GM23248 (cell line): ENCODE data around the gene C1orf52. TPM values are rescaled to one million over a fixed set of nuclear protein-coding genes. Genes with fewer than 3 reads are reported as not detected.
A peak's percentile ranks its signal among the peaks of the same experiment; 100 is the strongest.

Experiments
- DNase-seq: peaks from one replicate; pipeline ENCODE4 v3.0.0-alpha.2; 2015
- H2AFZ ChIP-seq: fragments of 200-600 bp; sonication (generic); 2 replicates; pipeline ENCODE4 v1.6.1; 2016; ENCODE audit warnings: antibody characterized with exemption
- H3F3A ChIP-seq: fragments of 200-600 bp; sonication (generic); 2 replicates; pipeline ENCODE4 v1.6.1; 2016; ENCODE audit warnings: mild to moderate bottlenecking, antibody characterized with exemption, mixed run types; ENCODE audit not compliant: insufficient read depth
- H3K27ac ChIP-seq: fragments of 200-600 bp; sonication (generic); 2 replicates; pipeline ENCODE4 v1.5.1; 2016; ENCODE audit warnings: mild to moderate bottlenecking
- H3K27me3 ChIP-seq: fragments of 200-600 bp; sonication (generic); replicated peaks from 2 replicates; pipeline ENCODE4 v1.6.1; 2016; ENCODE audit warnings: mild to moderate bottlenecking; ENCODE audit not compliant: insufficient read depth
- H3K36me3 ChIP-seq: fragments of 200-600 bp; sonication (generic); 2 replicates; pipeline ENCODE4 v1.6.1; 2016; ENCODE audit warnings: low read depth, mild to moderate bottlenecking
- H3K4me1 ChIP-seq: fragments of 200-600 bp; sonication (generic); 2 replicates; pipeline ENCODE4 v1.6.1; 2016; ENCODE audit warnings: mild to moderate bottlenecking; ENCODE audit not compliant: insufficient read depth
- H3K4me2 ChIP-seq: fragments of 200-600 bp; sonication (generic); one replicate; pipeline ENCODE4 v1.6.1; 2016; ENCODE audit warnings: mild to moderate bottlenecking; ENCODE audit not compliant: unreplicated experiment
- H3K4me3 ChIP-seq: fragments of 200-600 bp; sonication (generic); 2 replicates; pipeline ENCODE4 v1.5.1; 2016; ENCODE audit warnings: mild to moderate bottlenecking
- H3K79me2 ChIP-seq: fragments of 200-600 bp; sonication (generic); 2 replicates; pipeline ENCODE4 v1.6.1; 2016; ENCODE audit warnings: mild to moderate bottlenecking; ENCODE audit not compliant: insufficient read depth
- H3K9ac ChIP-seq: fragments of 200-600 bp; sonication (generic); 2 replicates; pipeline ENCODE4 v1.6.1; 2016; ENCODE audit warnings: mild to moderate bottlenecking
- H3K9me2 ChIP-seq: fragments of 200-600 bp; sonication (generic); 2 replicates; pipeline ENCODE4 v1.6.1; 2016; ENCODE audit warnings: mixed run types, mild to moderate bottlenecking, moderate library complexity; ENCODE audit not compliant: insufficient read depth
- H3K9me3 ChIP-seq: fragments of 200-600 bp; sonication (generic); one replicate; pipeline ENCODE4 v1.6.1; 2017; ENCODE audit warnings: low read depth
- H4K20me1 ChIP-seq: fragments of 200-600 bp; sonication (generic); 2 replicates; pipeline ENCODE4 v1.6.0; 2016; ENCODE audit not compliant: insufficient read depth
- EZH2 ChIP-seq: fragments of 200-600 bp; sonication (generic); IDR thresholded peaks from 2 replicates; pipeline ENCODE4 v1.6.1; 2018; ENCODE audit warnings: antibody characterized with exemption, mild to moderate bottlenecking; ENCODE audit not compliant: insufficient read depth, poor library complexity, severe bottlenecking
- EZH2phosphoT487 ChIP-seq: fragments of 200-600 bp; sonication (generic); IDR thresholded peaks from 2 replicates; pipeline ENCODE4 v1.6.1; 2018; ENCODE audit warnings: antibody characterized with exemption, moderate library complexity, mild to moderate bottlenecking, low read depth; ENCODE audit not compliant: insufficient read depth
- WGBS, 2 experiments: methylation state at CpG; one replicate each; pipeline ENCODE4 v1.1.6; 2015 to 2017; ENCODE audit warnings: low lambda C conversion rate in 2 of 2, low coverage in 1 of 2; ENCODE audit errors: missing lambda C conversion rate in 2 of 2; 5-methylcytosine and 5-hydroxymethylcytosine counted together
- in situ Hi-C: fragments of 300-500 bp; cut with MboI; formaldehyde crosslinking; loops from 2 replicates; pipeline ENCODE4 v1.15.0; 2020
- polyA plus RNA-seq: library from polyadenylated mRNA; unstranded; fragments of >200 nt; fragmentation: Nextera tagmentation; extraction: Ambion mirVana; gene quantifications from 2 replicates; pipeline ENCODE4 v1.2.1, GENCODE V29; 2016
- total RNA-seq: library from RNA; depleted of rRNA; stranded (reverse); fragments of >200 nt; shearing (Covaris generic); gene quantifications from 2 replicates; pipeline ENCODE4 v1.2.3, GENCODE V29; 2014

The C1orf52 gene
- total and polyA plus RNA-seq, 2 experiments from 2014 or later, result 26.7 to 72.4 TPM

DNA sequence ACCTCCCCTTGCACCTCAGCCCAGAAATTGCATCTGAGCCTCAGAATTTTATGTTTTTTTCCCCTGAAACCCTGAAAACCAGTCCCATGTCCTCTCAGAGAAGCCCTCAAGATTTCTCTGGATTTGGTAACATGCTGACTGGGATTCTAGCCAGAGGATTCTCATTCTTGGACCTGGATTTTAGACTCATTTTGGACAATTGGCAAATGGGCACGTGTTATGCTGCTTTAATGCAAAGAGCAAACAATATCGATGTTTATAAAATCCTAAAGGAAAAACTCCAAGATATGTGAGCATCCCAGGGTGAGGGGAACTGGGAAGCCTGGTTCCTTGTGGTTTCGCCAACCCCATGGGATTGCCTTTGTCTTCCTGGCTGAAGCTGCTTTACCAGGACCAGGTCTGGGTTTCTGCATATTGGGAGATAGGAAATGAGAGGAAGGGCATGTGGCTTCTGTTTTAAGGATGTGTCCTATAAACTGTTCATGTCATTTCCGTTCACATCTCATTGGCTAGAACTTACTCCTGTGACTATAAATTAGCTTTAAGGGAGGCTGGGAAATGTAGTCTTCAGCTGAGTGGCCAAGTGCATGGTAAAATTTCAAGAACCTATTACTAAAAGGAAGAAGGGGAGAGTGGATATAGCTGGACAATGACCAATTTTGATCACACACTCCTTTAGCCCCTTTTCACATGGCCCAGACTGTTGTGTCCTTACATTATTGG is 44.1 kb upstream of the C1orf52 start:
- Histone ChIP-seq H4K20me1 (no peaks in the 10 kb centered on the region), H2AFZ (no peak overlapping the region), H3K27me3 (no peaks in the 10 kb centered on the region), H3K36me3 (no peaks in the 10 kb centered on the region), H3K79me2 (no peaks in the 10 kb centered on the region), H3F3A (peaks cover 13% of the 10 kb centered on the region), H3K27ac (peak overlapping the region; percentile 39), H3K9me3 (no peaks in the 10 kb centered on the region), H3K9ac (no peak overlapping the region), H3K4me2 (no peak overlapping the region), H3K4me1 (peaks cover 23% of the 10 kb centered on the region), H3K4me3 (no peak overlapping the region), H3K9me2 (no peaks in the 10 kb centered on the region)
- 77 to 81% methylated on average over 4 of the region's 4 CpGs for WGBS, 2 experiments
- TF ChIP-seq EZH2phosphoT487, result no peak
- TF ChIP-seq EZH2, result no peak
- DNase-seq, result peak; percentile 58
- in situ Hi-C loops, result loop anchor here (10.0 kb wide), 2 partner anchors 271 to 401 kb away; partner anchors contain the start of gene ZNHIT6

- no peaks in the 10 kb centered on the region for H3K9me3 ChIP-seq
- in situ Hi-C loops, result loop anchor here (10.0 kb wide), 2 partner anchors 275 to 405 kb away; partner anchors contain the start of gene ZNHIT6
- no peaks in the 10 kb centered on the region for H4K20me1 ChIP-seq
- H2AFZ ChIP-seq, result no peak overlapping the region
- no peak overlapping the region for H3K4me3 ChIP-seq
- H3K27ac ChIP-seq, result no peak overlapping the region
- H3F3A ChIP-seq, result peaks cover 29% of the 10 kb centered on the region
- peaks cover 41% of the 10 kb centered on the region for H3K4me1 ChIP-seq
- no peaks in the 10 kb centered on the region for H3K27me3 ChIP-seq
- no peaks in the 10 kb centered on the region for H3K36me3 ChIP-seq
- no peaks in the 10 kb centered on the region for H3K9me2 ChIP-seq
- DNase-seq, result no peak
- 65 to 67% methylated on average over 3 of the region's 3 CpGs for WGBS, 2 experiments
- H3K79me2 ChIP-seq, result no peaks in the 10 kb centered on the region
- H3K9ac ChIP-seq, result no peak overlapping the region
- H3K4me2 ChIP-seq, result no peak overlapping the region
- TF ChIP-seq EZH2 (no peak), EZH2phosphoT487 (no peak)
Measured at GRCh38 chr1:85300140-85300539, 40.7 kb upstream of the C1orf52 start.

DNA sequence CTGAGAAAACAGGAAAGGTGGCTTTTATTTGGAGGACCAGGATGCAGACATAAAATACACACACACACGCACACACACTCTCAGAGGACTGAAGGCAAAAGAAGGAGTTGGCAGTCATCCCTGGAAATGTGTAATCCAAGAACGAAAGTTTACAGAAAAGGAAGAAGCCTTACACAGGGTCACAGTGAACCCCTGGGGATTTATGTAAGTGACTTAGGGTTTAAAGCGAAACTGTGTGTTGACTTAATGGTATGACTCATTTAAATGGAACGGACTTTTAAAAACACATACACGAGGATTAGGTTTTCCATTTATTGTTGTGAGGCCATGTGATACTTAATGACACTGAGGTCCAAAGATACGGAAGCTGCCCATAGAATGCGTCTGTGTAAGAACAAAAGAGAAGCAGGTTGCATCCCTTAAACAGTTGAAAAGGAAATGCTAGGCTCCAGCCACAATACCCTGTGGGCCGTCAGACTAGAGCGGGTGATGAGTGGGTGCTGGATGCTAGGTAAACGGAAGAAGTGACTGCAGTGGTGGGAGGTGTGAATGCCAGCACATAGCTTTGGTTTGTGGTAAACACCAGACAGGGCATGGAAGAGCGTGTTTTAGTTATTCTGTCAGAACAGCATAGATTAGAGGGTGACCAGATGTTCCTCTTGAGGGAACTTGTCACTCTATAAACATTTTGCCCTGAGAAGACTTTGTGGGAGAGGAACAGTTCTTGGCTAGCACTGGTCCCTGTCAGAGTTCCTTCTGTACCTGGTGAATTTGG is 38.6 kb upstream of the C1orf52 start:
- H3K9me3 ChIP-seq, result no peaks in the 10 kb centered on the region
- peaks cover 39% of the 10 kb centered on the region for H3K4me1 ChIP-seq
- no peaks in the 10 kb centered on the region for H3K27me3 ChIP-seq
- WGBS, 2 experiments, result 1 to 2% methylated on average over 11 of the region's 11 CpGs
- peak overlapping the region; percentile 80 for H3K27ac ChIP-seq
- H4K20me1 ChIP-seq, result no peaks in the 10 kb centered on the region
- H3K4me2 ChIP-seq, result peak overlapping the region; percentile 77
- no peak overlapping the region for H2AFZ ChIP-seq
- DNase-seq, result peak; percentile 97
- H3K9ac ChIP-seq, result peak overlapping the region; percentile 63
- in situ Hi-C loops, result no loop called here
- H3K9me2 ChIP-seq, result no peaks in the 10 kb centered on the region
- TF ChIP-seq EZH2, result no peak
- TF ChIP-seq EZH2phosphoT487, result peak; percentile 97
- H3K36me3 ChIP-seq, result no peaks in the 10 kb centered on the region
- peaks cover 22% of the 10 kb centered on the region for H3F3A ChIP-seq
- no peaks in the 10 kb centered on the region for H3K79me2 ChIP-seq
- H3K4me3 ChIP-seq, result peak overlapping the region; percentile 56

- TF ChIP-seq EZH2 (no peak), EZH2phosphoT487 (no peak)
- Histone ChIP-seq H3K4me3 (peak overlapping the region; percentile 56), H3K27me3 (no peaks in the 10 kb centered on the region), H3K9me2 (no peaks in the 10 kb centered on the region), H3K27ac (peak overlapping the region; percentile 80), H3K9ac (peak overlapping the region; percentile 63), H3K9me3 (no peaks in the 10 kb centered on the region), H4K20me1 (no peaks in the 10 kb centered on the region), H3K36me3 (no peaks in the 10 kb centered on the region), H3F3A (peaks cover 22% of the 10 kb centered on the region), H3K4me2 (peak overlapping the region; percentile 77), H3K79me2 (no peaks in the 10 kb centered on the region), H2AFZ (no peak overlapping the region), H3K4me1 (peaks cover 34% of the 10 kb centered on the region)
- no peak for DNase-seq
- in situ Hi-C loops, result no loop called here
- 64 to 78% methylated on average over 1 of the region's 1 CpG for WGBS, 2 experiments
Measured at GRCh38 chr1:85297538-85297854, 38.0 kb upstream of the C1orf52 start.
